Chondrocyte (in vitro differentiated cells): ENCODE data around the gene AUTS2. TPM values are rescaled to one million over a fixed set of nuclear protein-coding genes. Genes with fewer than 3 reads are reported as not detected.
A peak's percentile ranks its signal among the peaks of the same experiment; 100 is the strongest.

ENCODE experiments used
- DNase-seq: peaks from one replicate; pipeline ENCODE4 v3.0.0; 2021; ENCODE audit warnings: mixed read lengths, low spot score
- H3K27ac Mint-ChIP-seq: one replicate; pipeline ENCODE4 v1.8.0; 2021; ENCODE audit warnings: mild to moderate bottlenecking, moderate library complexity, mixed read lengths; ENCODE audit not compliant: unreplicated experiment
- H3K27me3 Mint-ChIP-seq: 2 replicates; pipeline ENCODE4 v1.8.0; 2021; ENCODE audit warnings: low read depth, mixed read lengths
- H3K36me3 Mint-ChIP-seq: 2 replicates; pipeline ENCODE4 v1.8.0; 2021; ENCODE audit warnings: low read depth, mixed read lengths
- H3K4me1 Mint-ChIP-seq: 2 replicates; pipeline ENCODE4 v1.8.0; 2021; ENCODE audit warnings: low read depth, mild to moderate bottlenecking, mixed read lengths
- H3K4me3 Mint-ChIP-seq: one replicate; pipeline ENCODE4 v1.8.0; 2021; ENCODE audit warnings: mild to moderate bottlenecking, moderate library complexity, mixed read lengths; ENCODE audit not compliant: unreplicated experiment
- H3K9me3 Mint-ChIP-seq: 2 replicates; pipeline ENCODE4 v1.8.0; 2021; ENCODE audit warnings: low read depth, mixed read lengths
- CTCF ChIP-seq: fragments of 200-600 bp; sonication (generic); IDR thresholded peaks from 2 replicates; pipeline ENCODE4 v1.5.0; 2021; ENCODE audit warnings: antibody characterized with exemption, mild to moderate bottlenecking, moderate library complexity
- total RNA-seq: library from RNA; stranded (reverse); gene quantifications from 3 replicates; pipeline ENCODE4 v1.2.1, GENCODE V29; 2021

AUTS2 gene
- total RNA-seq, 1 donor from 2014 or later, result 31.5 TPM

DNA sequence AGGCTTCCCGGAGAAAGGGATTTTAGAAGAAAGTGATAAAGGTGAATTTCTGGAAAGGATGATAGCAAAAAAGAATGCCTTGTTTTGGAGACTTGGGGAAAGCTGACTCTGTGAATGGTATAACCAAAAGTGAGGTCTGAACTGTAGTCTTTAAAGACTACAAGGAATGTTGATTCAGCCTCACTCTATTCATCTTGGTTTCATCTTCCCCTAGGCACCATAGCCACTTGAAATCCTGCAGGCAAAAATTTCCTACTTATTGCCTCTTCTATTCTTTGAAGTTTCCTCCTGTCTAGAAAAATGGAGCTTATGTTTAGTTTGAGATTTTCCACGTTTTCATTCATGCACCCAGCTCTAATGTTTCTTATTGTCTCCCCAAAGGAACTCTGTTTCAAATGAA, 518.0 kb downstream of the AUTS2 start:
- Mint-ChIP-seq H3K27me3 (no peaks in the 10 kb centered on the region), H3K27ac (no peak overlapping the region)
- no peak for DNase-seq

GRCh38 chr7:70116867-70117266, 518.6 kb downstream of the AUTS2 start:
- H3K36me3 Mint-ChIP-seq, result peaks cover 9% of the 10 kb centered on the region
- peaks cover 15% of the 10 kb centered on the region for H3K9me3 Mint-ChIP-seq
- TF ChIP-seq CTCF, result no peak
- H3K4me1 Mint-ChIP-seq, result peaks cover 30% of the 10 kb centered on the region
- no peak overlapping the region for H3K27ac Mint-ChIP-seq
- no peak for DNase-seq
- no peak overlapping the region for H3K4me3 Mint-ChIP-seq
- H3K27me3 Mint-ChIP-seq, result no peaks in the 10 kb centered on the region

More for the DNA sequence above, 518.0 kb downstream of the AUTS2 start:
- Mint-ChIP-seq H3K9me3 (peaks cover 9% of the 10 kb centered on the region), H3K36me3 (peaks cover 3% of the 10 kb centered on the region), H3K4me3 (no peak overlapping the region), H3K4me1 (peaks cover 30% of the 10 kb centered on the region)
- TF ChIP-seq CTCF, result no peak

DNA sequence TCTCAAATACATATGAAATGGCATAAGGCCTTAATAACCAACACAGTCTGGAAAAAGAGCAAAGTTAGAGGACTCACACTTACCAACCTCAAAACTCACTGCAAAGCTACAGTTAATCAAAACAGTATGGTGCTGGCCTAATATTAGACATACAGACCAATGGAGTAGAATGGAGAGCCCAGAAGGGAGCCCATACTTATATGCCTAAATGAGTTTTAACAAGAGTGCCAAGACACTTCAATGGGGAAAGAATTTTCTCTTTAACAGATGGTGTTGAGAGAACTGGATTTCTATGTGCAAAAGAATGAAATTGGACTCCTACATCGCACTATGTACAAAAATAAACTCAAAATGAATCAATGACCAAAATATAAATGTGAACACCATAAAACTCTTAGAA, 522.6 kb downstream of the AUTS2 start:
- Mint-ChIP-seq H3K4me1 (peaks cover 27% of the 10 kb centered on the region), H3K27me3 (no peaks in the 10 kb centered on the region), H3K4me3 (no peak overlapping the region), H3K9me3 (peaks cover 36% of the 10 kb centered on the region), H3K27ac (no peak overlapping the region), H3K36me3 (peaks cover 19% of the 10 kb centered on the region)
- no peak for DNase-seq
- no peak for TF ChIP-seq CTCF

DNA sequence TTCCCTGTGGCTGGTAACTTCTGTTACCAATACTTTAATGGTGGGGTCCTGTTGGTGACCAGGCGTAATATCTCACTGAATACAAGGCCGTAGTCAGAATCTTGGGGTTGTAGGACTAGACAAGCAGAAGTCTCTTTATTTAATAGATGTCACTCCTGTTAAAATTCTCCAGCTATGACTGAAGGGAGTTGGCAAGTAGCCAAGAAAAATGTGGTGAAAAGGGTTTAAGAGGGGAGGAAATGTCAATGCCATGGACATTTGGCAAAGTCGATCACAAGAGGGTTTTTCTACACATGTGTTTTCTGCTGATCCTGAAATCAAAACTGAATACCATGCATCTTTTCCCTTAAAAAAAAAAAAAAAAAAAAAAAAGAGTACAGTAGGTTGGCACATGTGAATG, 533.5 kb downstream of the AUTS2 start:
- no peaks in the 10 kb centered on the region for H3K27me3 Mint-ChIP-seq
- TF ChIP-seq CTCF, result no peak
- no peaks in the 10 kb centered on the region for H3K9me3 Mint-ChIP-seq
- no peak for DNase-seq
- H3K4me3 Mint-ChIP-seq, result no peak overlapping the region
- H3K4me1 Mint-ChIP-seq, result peaks cover 45% of the 10 kb centered on the region
- H3K36me3 Mint-ChIP-seq, result peaks cover 2% of the 10 kb centered on the region
- peak overlapping the region; percentile 2 for H3K27ac Mint-ChIP-seq

DNA sequence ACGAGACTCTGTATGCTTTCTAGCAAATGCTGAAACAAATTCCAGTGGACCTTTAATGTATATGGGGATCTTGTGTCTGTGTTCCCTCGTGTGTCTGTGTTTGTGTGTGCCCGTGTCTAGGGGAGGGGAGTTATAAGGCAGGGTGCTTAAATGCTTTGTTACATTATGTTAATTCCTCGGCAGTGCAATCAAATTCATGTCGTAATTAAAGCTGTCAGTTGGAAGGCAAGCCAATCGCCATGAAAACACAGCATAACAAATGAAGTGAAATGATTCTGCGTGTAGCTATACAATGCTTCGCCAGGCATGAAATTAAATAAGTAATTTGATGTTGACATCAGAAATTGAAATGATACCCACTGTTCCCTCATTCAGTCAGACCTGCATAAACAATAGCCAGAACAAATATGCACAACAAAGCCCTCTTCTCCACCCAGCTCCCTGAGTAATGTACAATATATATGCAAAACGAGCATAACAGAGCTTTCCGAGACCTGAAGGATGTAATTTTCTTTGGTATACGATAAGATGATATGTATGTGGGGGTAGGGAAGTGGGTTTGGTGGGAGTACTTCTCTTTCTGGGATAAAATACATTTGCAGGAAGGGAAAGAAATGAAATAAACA, 534.1 kb downstream of the AUTS2 start:
- peaks cover 2% of the 10 kb centered on the region for H3K36me3 Mint-ChIP-seq
- TF ChIP-seq CTCF, result no peak
- DNase-seq, result no peak
- H3K9me3 Mint-ChIP-seq, result no peaks in the 10 kb centered on the region
- H3K4me3 Mint-ChIP-seq, result no peak overlapping the region
- H3K4me1 Mint-ChIP-seq, result peaks cover 49% of the 10 kb centered on the region
- H3K27ac Mint-ChIP-seq, result no peak overlapping the region
- no peaks in the 10 kb centered on the region for H3K27me3 Mint-ChIP-seq
